SKM-1 (cell line): ENCODE data around the gene CDKN2D.

ENCODE experiments used
- DNase-seq: peaks from one replicate; lab custom pipeline; 2025; ENCODE audit not compliant: unreplicated experiment; lab: John Stamatoyannopoulos, UW

CDKN2D gene

GRCh38 chr19:10568826-10569651 is at the start of gene CDKN2D:
TSS of gene CDKN2D (minus strand) at chr19:10568979. CDS start at chr19:10568653, 326 bp downstream.
- peak; percentile 92 for DNase-seq

GRCh38 chr19:10617409-10618121 is 48.8 kb upstream of the CDKN2D start:
- no peak for DNase-seq

GRCh38 chr19:10615429-10616023 is 46.7 kb upstream of the CDKN2D start:
- no peak for DNase-seq

GRCh38 chr19:10612499-10613119 is 43.8 kb upstream of the CDKN2D start:
- DNase-seq: no peak

- DNase-seq: no peak
These were observed 43.1 kb upstream of the CDKN2D start for GRCh38 chr19:10611907-10612306.

- DNase-seq: no peak
These were observed 35.7 kb upstream of the CDKN2D start for GRCh38 chr19:10604460-10604980.

GRCh38 chr19:10603873-10604459 is 35.2 kb upstream of the CDKN2D start:
- peak; percentile 37 for DNase-seq

- DNase-seq: no peak
These were observed 34.5 kb upstream of the CDKN2D start for GRCh38 chr19:10603084-10603872.

GRCh38 chr19:10602330-10603083 is 33.7 kb upstream of the CDKN2D start:
- peak; percentile 40 for DNase-seq

- DNase-seq: no peak
These were observed 33.2 kb upstream of the CDKN2D start for GRCh38 chr19:10601999-10602329.

- no peak for DNase-seq
These were observed 31.4 kb upstream of the CDKN2D start for GRCh38 chr19:10600149-10600548.

- DNase-seq: no peak
These were observed 25.2 kb upstream of the CDKN2D start for GRCh38 chr19:10593820-10594637.

- no peak for DNase-seq
These were observed 24.4 kb upstream of the CDKN2D start for GRCh38 chr19:10593148-10593547.

- no peak for DNase-seq
These were observed 19.0 kb upstream of the CDKN2D start for GRCh38 chr19:10587839-10588150.

- DNase-seq: no peak
These were observed 18.5 kb upstream of the CDKN2D start, which contains the start of gene AP1M2 for GRCh38 chr19:10587022-10587838. TSS of gene AP1M2 (minus strand) at chr19:10587312. CDS start at chr19:10587231, 81 bp downstream.

- DNase-seq: no peak
These were observed 17.6 kb upstream of the CDKN2D start for GRCh38 chr19:10586396-10586795.

- DNase-seq: no peak
These were observed 14.4 kb upstream of the CDKN2D start for GRCh38 chr19:10583036-10583776.
